OCI-LY7 (cell line): Measurements from ENCODE around the gene ALKBH4. TPM values are rescaled to one million over a fixed set of nuclear protein-coding genes. Genes with fewer than 3 reads are reported as not detected.
A peak's percentile ranks its signal among the peaks of the same experiment; 100 is the strongest.
"Not testable (repeated sequence)": the region's sequence is repeated elsewhere in the genome, so short reads cannot be mapped to it uniquely, and the experiment has no call there.

Experiments used
- BruUV-seq: library from RNA; stranded (reverse); fragments of 400-500 nt; replicated peaks from 2 replicates; lab custom pipeline; 2021; lab: Mats Ljungman, UMichigan
- CTCF ChIA-PET: fragments of 300-600 bp; sonication (Branson Sonifier 250); formaldehyde crosslinking; loops from one replicate; lab custom pipeline; 2022; ENCODE audit warnings: antibody characterized with exemption; ENCODE audit not compliant: unreplicated experiment; lab: Charles Lee
- POLR2A ChIA-PET: fragments of 300-600 bp; sonication (Branson Sonifier 250); formaldehyde crosslinking; loops from one replicate; lab custom pipeline; 2022; ENCODE audit warnings: antibody characterized with exemption; lab: Charles Lee
- DNase-seq: peaks from one replicate; pipeline ENCODE4 v3.0.0-alpha.2; 2015; ENCODE audit warnings: low spot score
- H2AFZ ChIP-seq: fragments of 200-600 bp; sonication (generic), shearing (Covaris generic); 2 replicates; pipeline ENCODE4 v1.6.1; 2014; ENCODE audit warnings: mild to moderate bottlenecking, antibody characterized with exemption, low read length, moderate library complexity
- H3K27ac ChIP-seq: fragments of 200-600 bp; sonication (generic); 2 replicates; pipeline ENCODE4 v1.5.1; 2014; ENCODE audit warnings: mixed run types, low read depth, mild to moderate bottlenecking, moderate library complexity, low read length, inconsistent platforms; ENCODE audit not compliant: poor library complexity, severe bottlenecking
- H3K36me3 ChIP-seq: fragments of 200-600 bp; sonication (generic); 2 replicates; pipeline ENCODE4 v1.6.1; 2014; ENCODE audit warnings: mild to moderate bottlenecking, antibody characterized with exemption, low read length, moderate library complexity, mixed read lengths; ENCODE audit not compliant: insufficient read depth
- H3K4me1 ChIP-seq: fragments of 200-600 bp; sonication (generic); 2 replicates; pipeline ENCODE4 v1.5.1; 2014; ENCODE audit warnings: mild to moderate bottlenecking, low read length; ENCODE audit not compliant: insufficient read depth, poor library complexity, severe bottlenecking
- H3K4me2 ChIP-seq: fragments of 200-600 bp; sonication (generic); 2 replicates; pipeline ENCODE4 v1.6.1; 2014; ENCODE audit warnings: mild to moderate bottlenecking, low read length
- H3K4me3 ChIP-seq: fragments of 200-600 bp; sonication (generic); 2 replicates; pipeline ENCODE4 v1.5.1; 2014; ENCODE audit warnings: mild to moderate bottlenecking, low read depth, low read length; ENCODE audit not compliant: poor library complexity, severe bottlenecking
- H3K79me2 ChIP-seq: fragments of 200-600 bp; sonication (generic); 2 replicates; pipeline ENCODE4 v1.6.1; 2016; ENCODE audit warnings: low read depth, mild to moderate bottlenecking, low read length, moderate library complexity, mixed read lengths; ENCODE audit not compliant: insufficient read depth
- H3K9me2 ChIP-seq: fragments of 200-600 bp; sonication (generic); 2 replicates; pipeline ENCODE4 v1.6.1; 2016; ENCODE audit warnings: mild to moderate bottlenecking, low read length, mixed read lengths; ENCODE audit not compliant: insufficient read depth
- H3K9me3 ChIP-seq: fragments of 200-600 bp; sonication (generic); 2 replicates; pipeline ENCODE4 v1.6.1; 2014; ENCODE audit warnings: mild to moderate bottlenecking, mixed run types, low read length, mixed read lengths
- H4K20me1 ChIP-seq: fragments of 200-600 bp; sonication (generic); 2 replicates; pipeline ENCODE4 v1.6.1; 2014; ENCODE audit warnings: mild to moderate bottlenecking, antibody characterized with exemption, low read length, moderate library complexity, mixed read lengths; ENCODE audit not compliant: insufficient read depth
- EZH2phosphoT487 ChIP-seq: fragments of 200-600 bp; sonication (generic); IDR thresholded peaks from 2 replicates; pipeline ENCODE4 v1.6.1; 2018; ENCODE audit warnings: low read depth, borderline replicate concordance, mild to moderate bottlenecking, mixed run types, antibody characterized with exemption, low read length, moderate library complexity, mixed read lengths
- intact Hi-C: fragments of 100-400 bp; cut with micrococcal nuclease; formaldehyde crosslinking; loops from one replicate; pipeline ENCODE4 v1.10.0; 2022; ENCODE audit not compliant: unreplicated experiment
- total RNA-seq, 2 experiments: library from RNA; depleted of rRNA in 1 of 2; stranded (reverse); fragments of >200 nt in 1 of 2; shearing (Covaris generic) in 1 of 2; gene quantifications; 2 replicates each; pipeline ENCODE4 v1.2.3, GENCODE V29; 2014 to 2022
- TF ChIP-seq, protein P1 (sequence below): fragments of 200-600 bp; sonication (generic); conservative IDR thresholded peaks from 2 replicates; pipeline ENCODE4 v1.5.1; 2014; ENCODE audit warnings: mild to moderate bottlenecking, antibody characterized with exemption, low read length, moderate library complexity, mixed read lengths

Gene ALKBH4
- total RNA-seq, 2 experiments from 2014 or later = 13.3 to 17.5 TPM

DNA sequence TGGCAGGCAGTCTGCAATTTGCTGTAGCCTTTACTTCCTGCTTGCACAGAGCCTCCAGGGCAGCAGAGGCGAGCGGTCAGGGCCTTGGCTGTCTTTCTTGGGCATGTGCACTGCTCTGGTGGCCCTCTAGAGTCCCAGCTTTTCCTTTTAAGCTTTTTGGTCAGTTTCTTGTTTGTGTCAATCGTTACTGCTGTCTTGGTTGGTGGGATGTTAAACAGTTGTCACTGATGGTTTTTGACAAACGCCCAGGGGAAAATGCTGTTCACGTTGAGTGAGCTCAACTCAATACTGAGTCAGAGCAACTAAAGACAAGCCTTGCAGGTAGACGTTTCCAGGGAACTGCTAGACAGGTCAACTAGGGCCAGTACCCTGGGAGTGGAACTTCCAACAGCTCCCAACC lies 54.5 kb downstream of the ALKBH4 start:
- no peak for DNase-seq
- Histone ChIP-seq H3K79me2 (peaks cover 42% of the 10 kb centered on the region; the same call in 1 of the 2 replicates), H2AFZ (no peak overlapping the region), H3K4me2 (no peak overlapping the region), H3K9me3 (no peaks in the 10 kb centered on the region), H3K27ac (peak overlapping the region; percentile 18), H3K4me3 (no peak overlapping the region), H4K20me1 (no peaks in the 10 kb centered on the region), H3K36me3 (peaks cover 96% of the 10 kb centered on the region), H3K9me2 (no peaks in the 10 kb centered on the region), H3K4me1 (peaks cover 59% of the 10 kb centered on the region)
- intact Hi-C loops = no loop called here
- ChIA-PET CTCF (interaction anchor here (1.3 kb wide), 2 partner anchors 16 to 40 kb away, joined by 4 read pairs; no protein-coding TSS in a partner anchor), POLR2A (interaction anchor here (0.7 to 1.3 kb wide), 5 partner anchors 16 to 54 kb away, joined by 3 to 6 read pairs (median 4); partner anchors contain the start of gene ALKBH4)
- no peak for TF ChIP-seq EZH2phosphoT487
- TF ChIP-seq, protein P1, sequence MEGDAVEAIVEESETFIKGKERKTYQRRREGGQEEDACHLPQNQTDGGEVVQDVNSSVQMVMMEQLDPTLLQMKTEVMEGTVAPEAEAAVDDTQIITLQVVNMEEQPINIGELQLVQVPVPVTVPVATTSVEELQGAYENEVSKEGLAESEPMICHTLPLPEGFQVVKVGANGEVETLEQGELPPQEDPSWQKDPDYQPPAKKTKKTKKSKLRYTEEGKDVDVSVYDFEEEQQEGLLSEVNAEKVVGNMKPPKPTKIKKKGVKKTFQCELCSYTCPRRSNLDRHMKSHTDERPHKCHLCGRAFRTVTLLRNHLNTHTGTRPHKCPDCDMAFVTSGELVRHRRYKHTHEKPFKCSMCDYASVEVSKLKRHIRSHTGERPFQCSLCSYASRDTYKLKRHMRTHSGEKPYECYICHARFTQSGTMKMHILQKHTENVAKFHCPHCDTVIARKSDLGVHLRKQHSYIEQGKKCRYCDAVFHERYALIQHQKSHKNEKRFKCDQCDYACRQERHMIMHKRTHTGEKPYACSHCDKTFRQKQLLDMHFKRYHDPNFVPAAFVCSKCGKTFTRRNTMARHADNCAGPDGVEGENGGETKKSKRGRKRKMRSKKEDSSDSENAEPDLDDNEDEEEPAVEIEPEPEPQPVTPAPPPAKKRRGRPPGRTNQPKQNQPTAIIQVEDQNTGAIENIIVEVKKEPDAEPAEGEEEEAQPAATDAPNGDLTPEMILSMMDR = no peak
- no TSS peak for BruUV-seq

DNA sequence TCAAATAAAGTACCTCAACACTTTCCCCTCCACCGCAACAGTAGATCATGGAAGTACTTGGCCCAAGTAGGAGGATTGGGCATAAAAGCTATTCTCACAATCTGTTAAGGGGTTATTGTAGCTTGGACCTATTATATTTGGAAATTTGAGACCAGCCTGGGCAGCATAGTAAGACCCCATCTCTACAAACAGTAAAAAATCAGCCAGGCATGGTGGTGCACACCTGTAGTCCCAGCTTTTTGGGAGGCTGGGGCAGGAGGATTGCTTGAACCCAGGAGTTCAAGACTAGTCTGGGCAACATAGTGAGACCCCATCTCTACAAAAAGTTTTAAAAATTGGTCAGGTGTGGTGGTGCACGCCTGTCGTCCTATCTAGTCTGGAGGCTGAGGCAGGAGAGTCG lies 55.3 kb downstream of the ALKBH4 start:
- intact Hi-C loops = no loop called here

DNA sequence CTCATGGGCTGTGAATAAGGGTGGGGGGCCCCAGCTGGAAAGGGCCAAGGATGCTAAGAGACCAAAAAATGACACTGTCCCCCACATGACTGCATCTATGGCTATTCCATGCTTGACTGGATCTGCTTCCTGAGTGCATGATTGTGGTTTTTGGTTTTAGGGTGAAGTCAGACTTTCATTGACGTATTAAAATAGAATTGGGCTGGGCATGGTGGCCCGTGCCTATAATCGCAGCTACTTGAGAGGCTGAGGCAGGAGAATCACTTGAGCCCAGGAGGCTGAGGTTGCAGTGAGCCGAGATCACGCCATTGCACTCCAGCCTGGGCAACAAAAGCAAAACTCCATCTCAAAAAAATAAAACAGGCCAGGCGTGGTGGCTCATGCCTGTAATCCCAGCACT lies 56.1 kb downstream of the ALKBH4 start:
- H3K9me2 ChIP-seq, H3K9me3 ChIP-seq, H2AFZ ChIP-seq, intact Hi-C loops, BruUV-seq, H4K20me1 ChIP-seq: not testable (repeated sequence)
- ChIA-PET CTCF (interaction anchor here (0.6 to 1.4 kb wide), 2 partner anchors 36 to 38 kb away, joined by 3 read pairs; no protein-coding TSS in a partner anchor), POLR2A (interaction anchor here (0.5 to 1.5 kb wide), 5 partner anchors 31 to 118 kb away, joined by 3 to 4 read pairs (median 3); no protein-coding TSS in a partner anchor)
- peak; percentile 72 for DNase-seq
- peaks cover 96% of the 10 kb centered on the region for H3K36me3 ChIP-seq
- peak overlapping the region; percentile 8 for H3K4me3 ChIP-seq
- peak overlapping the region; percentile 69 for H3K27ac ChIP-seq
- peak overlapping the region; percentile 52 for H3K4me2 ChIP-seq
- peaks cover 31% of the 10 kb centered on the region; the same call in 1 of the 2 replicates for H3K79me2 ChIP-seq
- H3K4me1 ChIP-seq = peaks cover 62% of the 10 kb centered on the region

More for the DNA sequence above, 55.3 kb downstream of the ALKBH4 start:
- POLR2A ChIA-PET = interaction anchor here (0.7 to 1.5 kb wide), 5 partner anchors 16 to 55 kb away, joined by 3 to 4 read pairs (median 4); partner anchors contain the start of gene ALKBH4
- no peak for DNase-seq
- no peaks in the 10 kb centered on the region for H3K9me3 ChIP-seq
- H3K36me3 ChIP-seq = peaks cover 96% of the 10 kb centered on the region
- CTCF ChIA-PET = interaction anchor here (1.4 kb wide), 1 partner anchor 36 kb away, joined by 3 read pairs; no protein-coding TSS in a partner anchor
- no peaks in the 10 kb centered on the region for H3K9me2 ChIP-seq
- H2AFZ ChIP-seq = no peak overlapping the region
- no peaks in the 10 kb centered on the region for H4K20me1 ChIP-seq
- no peak for TF ChIP-seq EZH2phosphoT487
- TF ChIP-seq, protein P1 = no peak
- peak overlapping the region; percentile 69 for H3K27ac ChIP-seq
- H3K4me2 ChIP-seq = peak overlapping the region; percentile 22; the same call in 1 of the 2 replicates
- H3K4me3 ChIP-seq = no peak overlapping the region
- H3K79me2 ChIP-seq = peaks cover 39% of the 10 kb centered on the region; the same call in 1 of the 2 replicates
- H3K4me1 ChIP-seq = peaks cover 58% of the 10 kb centered on the region
- BruUV-seq = no TSS peak
